Erythroblast (primary cell): ENCODE results near the gene ANKMY1.
A peak's percentile ranks its signal among the peaks of the same experiment; 100 is the strongest.

Experiments
- DNase-seq, 2 experiments: peaks; one replicate each; lab custom pipeline; 2025; lab: John Stamatoyannopoulos, UW
- GATA1 ChIP-seq: IDR thresholded peaks from 2 replicates; pipeline ENCODE4 v1.6.1; 2011; ENCODE audit warnings: low read depth, mild to moderate bottlenecking, control low read depth, low read length, moderate library complexity
- POLR2A ChIP-seq: IDR thresholded peaks from 2 replicates; pipeline ENCODE4 v1.6.1; 2011; ENCODE audit warnings: mild to moderate bottlenecking, low read length

The ANKMY1 gene

GRCh38 chr2:240437861-240438809 is 119.7 kb downstream of the ANKMY1 start:
- TF ChIP-seq GATA1: no peak
- TF ChIP-seq POLR2A: no peak
- DNase-seq: peak; percentile 42 to 68

- DNase-seq: no peak
- TF ChIP-seq POLR2A: no peak
- no peak for TF ChIP-seq GATA1
Observed at GRCh38 chr2:240437551-240437860, 120.3 kb downstream of the ANKMY1 start.

- TF ChIP-seq POLR2A (no peak), GATA1 (no peak)
- DNase-seq: no peak
Observed at GRCh38 chr2:240436683-240437550, 120.9 kb downstream of the ANKMY1 start.

- DNase-seq: no peak
- TF ChIP-seq POLR2A: no peak
- TF ChIP-seq GATA1: no peak
Observed at GRCh38 chr2:240435948-240436682, 121.7 kb downstream of the ANKMY1 start.

- DNase-seq: no peak
- TF ChIP-seq GATA1 (no peak), POLR2A (no peak)
Observed at GRCh38 chr2:240435457-240435947, 122.3 kb downstream of the ANKMY1 start, which contains the start of gene GPC1. Gene GPC1 (plus strand): TSS chr2:240435663. CDS start chr2:240435919, 256 bp downstream.

GRCh38 chr2:240434728-240435456 is 122.9 kb downstream of the ANKMY1 start:
- TF ChIP-seq GATA1 (no peak), POLR2A (no peak)
- peak; percentile 15 to 22 for DNase-seq

- no peak for TF ChIP-seq GATA1
- no peak for TF ChIP-seq POLR2A
- no peak for DNase-seq
Observed at GRCh38 chr2:240433973-240434727, 123.6 kb downstream of the ANKMY1 start.

GRCh38 chr2:240432820-240433801 is 124.7 kb downstream of the ANKMY1 start:
- DNase-seq: no peak
- TF ChIP-seq GATA1: no peak
- no peak for TF ChIP-seq POLR2A

- no peak for DNase-seq
Observed at GRCh38 chr2:240432430-240432819, 125.4 kb downstream of the ANKMY1 start.

GRCh38 chr2:240431661-240432424 is 125.9 kb downstream of the ANKMY1 start:
- TF ChIP-seq GATA1 (no peak), POLR2A (no peak)
- DNase-seq: no peak

More at GRCh38 chr2:240432430-240432819, 125.4 kb downstream of the ANKMY1 start:
- TF ChIP-seq GATA1 (no peak), POLR2A (no peak)
